RWPE2 (cell line): ENCODE results near the gene FGD2.

Experiments
- ATAC-seq: fragments of 200-7000 bp; cut with Tn5 transposase; 3 replicates; pipeline ENCODE4 v1.9.1; 2021; ENCODE audit warnings: low read depth
- DNase-seq: peaks from one replicate; pipeline ENCODE4 v3.0.0-alpha.2; 2020; ENCODE audit warnings: low spot score
- H3K27ac ChIP-seq: fragments of 450-650 bp; 2 replicates; pipeline ENCODE4 v1.5.1; 2017; ENCODE audit warnings: mild to moderate bottlenecking; ENCODE audit not compliant: poor library complexity, severe bottlenecking
- H3K27me3 ChIP-seq: fragments of 250-450 bp; sonication (Bioruptor Pico); 2 replicates; pipeline ENCODE4 v1.5.1; 2021; ENCODE audit warnings: mild to moderate bottlenecking, moderate library complexity; ENCODE audit not compliant: insufficient read depth, poor library complexity, severe bottlenecking
- H3K36me3 ChIP-seq: fragments of 250-450 bp; sonication (Bioruptor Pico); 2 replicates; pipeline ENCODE4 v1.5.1; 2020; ENCODE audit warnings: low read depth, mild to moderate bottlenecking, moderate library complexity
- H3K4me1 ChIP-seq: fragments of 250-450 bp; sonication (Bioruptor Pico); 2 replicates; pipeline ENCODE4 v1.5.1; 2021; ENCODE audit warnings: mild to moderate bottlenecking, moderate library complexity; ENCODE audit not compliant: insufficient read depth, poor library complexity, severe bottlenecking
- H3K4me3 ChIP-seq: fragments of 250-450 bp; sonication (Bioruptor Pico); 2 replicates; pipeline ENCODE4 v1.5.1; 2021; ENCODE audit warnings: mild to moderate bottlenecking, moderate library complexity; ENCODE audit not compliant: severe bottlenecking
- H3K9me3 ChIP-seq: fragments of 250-450 bp; sonication (Bioruptor Pico); 2 replicates; pipeline ENCODE4 v1.5.1; 2021; ENCODE audit warnings: mild to moderate bottlenecking, moderate library complexity; ENCODE audit not compliant: severe bottlenecking
- TF ChIP-seq, protein P1 (sequence below): fragments of 450-650 bp; IDR thresholded peaks from one replicate; pipeline ENCODE4 v1.5.1; 2017; ENCODE audit warnings: mild to moderate bottlenecking, moderate library complexity; ENCODE audit not compliant: poor library complexity, severe bottlenecking

FGD2 gene

GRCh38 chr6:37024656-37025337 lies 19.3 kb downstream of the FGD2 start:
- no peaks in the 10 kb centered on the region for H3K27me3 ChIP-seq
- H3K9me3 ChIP-seq: no peaks in the 10 kb centered on the region
- TF ChIP-seq, protein P1, sequence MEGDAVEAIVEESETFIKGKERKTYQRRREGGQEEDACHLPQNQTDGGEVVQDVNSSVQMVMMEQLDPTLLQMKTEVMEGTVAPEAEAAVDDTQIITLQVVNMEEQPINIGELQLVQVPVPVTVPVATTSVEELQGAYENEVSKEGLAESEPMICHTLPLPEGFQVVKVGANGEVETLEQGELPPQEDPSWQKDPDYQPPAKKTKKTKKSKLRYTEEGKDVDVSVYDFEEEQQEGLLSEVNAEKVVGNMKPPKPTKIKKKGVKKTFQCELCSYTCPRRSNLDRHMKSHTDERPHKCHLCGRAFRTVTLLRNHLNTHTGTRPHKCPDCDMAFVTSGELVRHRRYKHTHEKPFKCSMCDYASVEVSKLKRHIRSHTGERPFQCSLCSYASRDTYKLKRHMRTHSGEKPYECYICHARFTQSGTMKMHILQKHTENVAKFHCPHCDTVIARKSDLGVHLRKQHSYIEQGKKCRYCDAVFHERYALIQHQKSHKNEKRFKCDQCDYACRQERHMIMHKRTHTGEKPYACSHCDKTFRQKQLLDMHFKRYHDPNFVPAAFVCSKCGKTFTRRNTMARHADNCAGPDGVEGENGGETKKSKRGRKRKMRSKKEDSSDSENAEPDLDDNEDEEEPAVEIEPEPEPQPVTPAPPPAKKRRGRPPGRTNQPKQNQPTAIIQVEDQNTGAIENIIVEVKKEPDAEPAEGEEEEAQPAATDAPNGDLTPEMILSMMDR: no peak
- DNase-seq (peak; percentile 90), ATAC-seq (peak; percentile 73)
- peaks cover 24% of the 10 kb centered on the region for H3K4me1 ChIP-seq
- no peaks in the 10 kb centered on the region for H3K36me3 ChIP-seq
- no peak overlapping the region for H3K4me3 ChIP-seq
- peak overlapping the region; percentile 57 for H3K27ac ChIP-seq

- TF ChIP-seq, protein P1: no peak
- ATAC-seq: no peak
- Histone ChIP-seq H3K4me1 (peaks cover 24% of the 10 kb centered on the region), H3K4me3 (no peak overlapping the region), H3K36me3 (no peaks in the 10 kb centered on the region), H3K27me3 (no peaks in the 10 kb centered on the region), H3K27ac (peak overlapping the region; percentile 57), H3K9me3 (no peaks in the 10 kb centered on the region)
- DNase-seq: no peak
Observed at GRCh38 chr6:37025621-37026466, 20.4 kb downstream of the FGD2 start.

GRCh38 chr6:37027036-37027720 lies 21.7 kb downstream of the FGD2 start:
- Histone ChIP-seq H3K27ac (no peak overlapping the region), H3K4me1 (peaks cover 24% of the 10 kb centered on the region), H3K4me3 (no peak overlapping the region), H3K36me3 (no peaks in the 10 kb centered on the region), H3K9me3 (no peaks in the 10 kb centered on the region), H3K27me3 (no peaks in the 10 kb centered on the region)
- DNase-seq (no peak), ATAC-seq (no peak)
- TF ChIP-seq, protein P1: no peak

- no peak overlapping the region for H3K4me3 ChIP-seq
- TF ChIP-seq, protein P1: no peak
- ATAC-seq (no peak), DNase-seq (no peak)
- H3K27ac ChIP-seq: no peak overlapping the region
- H3K27me3 ChIP-seq: no peaks in the 10 kb centered on the region
- no peaks in the 10 kb centered on the region for H3K9me3 ChIP-seq
- H3K4me1 ChIP-seq: peaks cover 23% of the 10 kb centered on the region
- no peaks in the 10 kb centered on the region for H3K36me3 ChIP-seq
Observed at GRCh38 chr6:37027811-37028469, 22.5 kb downstream of the FGD2 start.
